Lower lobe of right lung (tissue), 2 donors: ENCODE results near the gene FIP1L1. TPM values are rescaled to one million over a fixed set of nuclear protein-coding genes. Genes with fewer than 3 reads are reported as not detected.
"Not testable (repeated sequence)": the region's sequence is repeated elsewhere in the genome, so short reads cannot be mapped to it uniquely, and the experiment has no call there.

Source experiments
- ATAC-seq, 2 donors: fragments of 200-7000 bp; cut with Tn5 transposase; one replicate each; pipeline ENCODE4 v1.9.1; 2020 to 2022; ENCODE audit warnings: mild to moderate bottlenecking in 2 of 2, moderate library complexity in 2 of 2
- DNase-seq: peaks from one replicate; pipeline ENCODE4 v3.0.0-alpha.2; 2020
- H3K27ac ChIP-seq: fragments of 200-600 bp; one replicate; pipeline ENCODE4 v1.8.0; 2022
- H3K27me3 ChIP-seq: fragments of 200-600 bp; one replicate; pipeline ENCODE4 v1.8.0; 2022; ENCODE audit warnings: low read depth
- H3K36me3 ChIP-seq: fragments of 200-600 bp; one replicate; pipeline ENCODE4 v1.8.0; 2022; ENCODE audit warnings: mild to moderate bottlenecking
- H3K4me1 ChIP-seq: fragments of 200-600 bp; one replicate; pipeline ENCODE4 v1.8.0; 2022
- H3K4me3 ChIP-seq: fragments of 200-600 bp; one replicate; pipeline ENCODE4 v1.8.0; 2022; ENCODE audit warnings: mild to moderate bottlenecking
- H3K9me3 ChIP-seq: fragments of 200-600 bp; one replicate; pipeline ENCODE4 v1.8.0; 2022
- intact Hi-C: fragments of 100-400 bp; cut with DNase I; formaldehyde crosslinking; loops from one replicate; pipeline ENCODE4 v1.11.0; 2022
- total RNA-seq: library from RNA; stranded (reverse); fragmentation: NEBNext Ultra II Directional; extraction: Animal tissue kit (Norgen Biotek cat#: 25700); gene quantifications from one replicate; pipeline ENCODE4 v1.2.1, GENCODE V29; 2021
- TF ChIP-seq, protein P1 (sequence below): fragments of 200-600 bp; IDR thresholded peaks from one replicate; pipeline ENCODE4 v1.8.0; 2022; ENCODE audit warnings: antibody characterized with exemption, mild to moderate bottlenecking
- donor health status: DM: no; HTN: yes; CAD: no; lungs with severe emphysema.

The FIP1L1 gene
- total RNA-seq, 1 donor from 2014 or later = 48.8 TPM

- Histone ChIP-seq H3K27ac (no peak overlapping the region), H3K27me3 (no peaks in the 10 kb centered on the region), H3K36me3 (peaks cover 53% of the 10 kb centered on the region), H3K4me1 (no peaks in the 10 kb centered on the region), H3K9me3 (no peaks in the 10 kb centered on the region), H3K4me3 (no peak overlapping the region)
- no peak for DNase-seq
- no peak for ATAC-seq
- TF ChIP-seq, protein P1, sequence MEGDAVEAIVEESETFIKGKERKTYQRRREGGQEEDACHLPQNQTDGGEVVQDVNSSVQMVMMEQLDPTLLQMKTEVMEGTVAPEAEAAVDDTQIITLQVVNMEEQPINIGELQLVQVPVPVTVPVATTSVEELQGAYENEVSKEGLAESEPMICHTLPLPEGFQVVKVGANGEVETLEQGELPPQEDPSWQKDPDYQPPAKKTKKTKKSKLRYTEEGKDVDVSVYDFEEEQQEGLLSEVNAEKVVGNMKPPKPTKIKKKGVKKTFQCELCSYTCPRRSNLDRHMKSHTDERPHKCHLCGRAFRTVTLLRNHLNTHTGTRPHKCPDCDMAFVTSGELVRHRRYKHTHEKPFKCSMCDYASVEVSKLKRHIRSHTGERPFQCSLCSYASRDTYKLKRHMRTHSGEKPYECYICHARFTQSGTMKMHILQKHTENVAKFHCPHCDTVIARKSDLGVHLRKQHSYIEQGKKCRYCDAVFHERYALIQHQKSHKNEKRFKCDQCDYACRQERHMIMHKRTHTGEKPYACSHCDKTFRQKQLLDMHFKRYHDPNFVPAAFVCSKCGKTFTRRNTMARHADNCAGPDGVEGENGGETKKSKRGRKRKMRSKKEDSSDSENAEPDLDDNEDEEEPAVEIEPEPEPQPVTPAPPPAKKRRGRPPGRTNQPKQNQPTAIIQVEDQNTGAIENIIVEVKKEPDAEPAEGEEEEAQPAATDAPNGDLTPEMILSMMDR = no peak
- intact Hi-C loops = no loop called here
Observed at GRCh38 chr4:53461244-53461643, 83.8 kb downstream of the FIP1L1 start.

DNA sequence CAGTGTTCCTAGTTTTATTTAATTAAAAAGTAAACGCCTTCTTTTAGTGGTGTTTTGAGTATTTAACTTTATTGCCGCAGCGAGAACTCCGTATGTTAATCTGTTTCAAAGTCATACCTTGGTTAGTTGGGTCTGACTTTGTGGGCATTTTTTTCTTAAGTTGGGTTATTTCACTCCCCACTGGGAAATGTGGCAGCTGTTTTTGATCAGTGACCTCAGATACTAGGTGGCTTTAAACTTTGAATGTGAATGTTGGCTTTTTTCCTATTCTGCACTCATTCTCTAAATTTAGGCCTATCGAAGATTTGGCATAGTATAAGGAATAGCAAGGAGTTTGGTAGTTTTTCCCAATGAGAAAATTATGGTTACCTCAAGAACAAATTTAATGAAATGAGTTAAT, 85.9 kb downstream of the FIP1L1 start:
- DNase-seq (no peak), ATAC-seq (no peak)
- intact Hi-C loops = no loop called here
- Histone ChIP-seq H3K4me3 (no peak overlapping the region), H3K4me1 (no peaks in the 10 kb centered on the region), H3K9me3 (peaks cover 3% of the 10 kb centered on the region), H3K27me3 (no peaks in the 10 kb centered on the region), H3K36me3 (peaks cover 32% of the 10 kb centered on the region), H3K27ac (no peak overlapping the region)
- TF ChIP-seq, protein P1 = no peak

DNA sequence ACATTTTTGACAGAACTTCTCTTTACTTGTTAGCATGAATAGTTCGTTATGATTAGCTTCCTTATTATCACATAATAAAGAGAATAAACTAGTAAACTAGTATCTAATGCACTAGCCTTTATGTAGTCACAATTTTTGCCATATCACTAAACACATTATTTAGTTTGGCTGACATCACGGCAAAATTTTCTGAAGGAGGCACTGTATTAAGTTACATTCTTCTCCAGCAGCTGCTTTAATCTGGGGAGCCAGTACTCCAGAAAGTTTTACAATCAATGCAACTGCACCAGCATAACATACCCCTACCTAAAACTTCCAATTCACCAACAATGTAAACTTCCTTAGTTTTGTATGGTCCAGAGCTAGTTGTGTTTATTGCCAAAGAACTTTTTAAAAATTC, 87.8 kb downstream of the FIP1L1 start:
- no peaks in the 10 kb centered on the region for H3K27me3 ChIP-seq
- ATAC-seq (no peak), DNase-seq (no peak)
- H3K36me3 ChIP-seq = peaks cover 14% of the 10 kb centered on the region
- intact Hi-C loops = no loop called here
- H3K27ac ChIP-seq = no peak overlapping the region
- TF ChIP-seq, protein P1 = no peak
- peaks cover 3% of the 10 kb centered on the region for H3K9me3 ChIP-seq
- H3K4me1 ChIP-seq = no peaks in the 10 kb centered on the region
- H3K4me3 ChIP-seq = no peak overlapping the region

DNA sequence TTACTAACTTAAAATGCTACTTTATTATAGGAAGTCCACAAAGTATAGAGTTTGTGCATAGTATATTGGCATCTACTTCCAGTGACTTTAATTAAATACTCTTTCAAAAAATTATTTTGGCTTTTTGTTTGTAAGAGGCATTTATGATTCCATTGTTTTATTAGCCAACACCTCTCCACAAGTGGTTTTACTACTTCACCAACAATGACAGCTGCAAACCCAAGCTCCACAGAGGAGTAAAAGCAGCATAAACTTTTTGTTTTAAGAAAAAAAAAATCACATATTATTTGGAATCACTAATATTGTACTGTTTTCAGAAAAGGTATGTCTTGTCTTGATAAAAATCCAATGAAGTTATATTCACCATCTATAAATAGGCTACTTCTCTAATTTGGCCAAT, 88.5 kb downstream of the FIP1L1 start:
- ATAC-seq = no peak
- intact Hi-C loops = no loop called here
- H3K9me3 ChIP-seq = peaks cover 3% of the 10 kb centered on the region
- H3K4me1 ChIP-seq = no peaks in the 10 kb centered on the region
- TF ChIP-seq, protein P1 = no peak
- H3K36me3 ChIP-seq = peaks cover 14% of the 10 kb centered on the region
- H3K27me3 ChIP-seq = no peaks in the 10 kb centered on the region
- H3K4me3 ChIP-seq = no peak overlapping the region
- H3K27ac ChIP-seq = no peak overlapping the region
- no peak for DNase-seq

- H3K4me3 ChIP-seq, H3K36me3 ChIP-seq, H3K4me1 ChIP-seq, H3K27me3 ChIP-seq, intact Hi-C loops, H3K27ac ChIP-seq, H3K9me3 ChIP-seq, DNase-seq, ATAC-seq: not testable (repeated sequence)
Observed at GRCh38 chr4:53466576-53466975, 89.1 kb downstream of the FIP1L1 start.

DNA sequence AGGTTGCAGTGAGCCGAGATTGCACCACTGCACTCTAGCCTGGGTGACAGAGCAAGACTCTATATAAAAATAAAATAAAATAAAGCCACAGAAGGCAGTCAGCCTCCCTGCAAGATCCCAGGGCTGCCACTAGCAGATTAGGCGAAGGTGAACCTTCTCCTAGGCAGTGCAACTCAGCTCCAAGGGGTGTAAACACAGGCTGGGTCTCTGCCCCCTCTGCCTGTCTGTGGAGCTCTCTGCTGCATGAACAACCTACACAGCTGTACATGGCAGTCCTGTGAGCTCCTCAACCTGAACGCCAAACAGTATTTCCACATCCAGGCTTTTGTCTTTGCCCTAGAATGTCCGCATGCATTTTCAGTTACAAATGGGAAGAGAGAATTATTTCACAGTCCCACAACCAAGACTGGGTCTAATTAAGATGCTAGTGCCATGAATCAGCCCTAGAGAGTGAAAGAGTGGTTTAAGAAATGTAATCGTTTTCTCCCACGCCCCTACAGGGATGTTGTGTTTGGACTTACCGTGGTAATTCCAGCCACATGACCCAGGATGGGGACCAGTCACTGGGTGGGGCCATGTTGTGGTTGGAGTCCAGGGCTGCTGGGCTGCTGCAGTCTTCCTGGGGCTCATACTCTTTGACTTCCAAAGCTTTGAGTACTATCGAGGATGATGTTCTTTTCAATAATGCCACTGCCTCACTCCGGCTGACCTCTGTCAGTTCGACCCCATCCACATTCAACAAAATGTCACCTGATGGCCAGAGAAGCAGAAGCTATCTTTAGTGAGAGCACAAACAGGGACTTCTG, 99.0 kb downstream of the FIP1L1 start:
- DNase-seq = no peak
- H3K9me3 ChIP-seq = no peaks in the 10 kb centered on the region
- H3K27me3 ChIP-seq = no peaks in the 10 kb centered on the region

More for the DNA sequence above, 99.0 kb downstream of the FIP1L1 start:
- no peaks in the 10 kb centered on the region for H3K36me3 ChIP-seq
- no peak overlapping the region for H3K27ac ChIP-seq
- TF ChIP-seq, protein P1 = no peak
- intact Hi-C loops = no loop called here
- peak in 1 of 2 donors; percentile 19 for ATAC-seq
- no peak overlapping the region for H3K4me3 ChIP-seq
- H3K4me1 ChIP-seq = no peaks in the 10 kb centered on the region
